ENCODE results near the gene MN1. TPM values are rescaled to one million over a fixed set of nuclear protein-coding genes. Genes with fewer than 3 reads are reported as not detected.

The MN1 gene
- polyA plus RNA-seq, 3 donors = 0.06 to 0.38 (median 0.29) TPM

DNA sequence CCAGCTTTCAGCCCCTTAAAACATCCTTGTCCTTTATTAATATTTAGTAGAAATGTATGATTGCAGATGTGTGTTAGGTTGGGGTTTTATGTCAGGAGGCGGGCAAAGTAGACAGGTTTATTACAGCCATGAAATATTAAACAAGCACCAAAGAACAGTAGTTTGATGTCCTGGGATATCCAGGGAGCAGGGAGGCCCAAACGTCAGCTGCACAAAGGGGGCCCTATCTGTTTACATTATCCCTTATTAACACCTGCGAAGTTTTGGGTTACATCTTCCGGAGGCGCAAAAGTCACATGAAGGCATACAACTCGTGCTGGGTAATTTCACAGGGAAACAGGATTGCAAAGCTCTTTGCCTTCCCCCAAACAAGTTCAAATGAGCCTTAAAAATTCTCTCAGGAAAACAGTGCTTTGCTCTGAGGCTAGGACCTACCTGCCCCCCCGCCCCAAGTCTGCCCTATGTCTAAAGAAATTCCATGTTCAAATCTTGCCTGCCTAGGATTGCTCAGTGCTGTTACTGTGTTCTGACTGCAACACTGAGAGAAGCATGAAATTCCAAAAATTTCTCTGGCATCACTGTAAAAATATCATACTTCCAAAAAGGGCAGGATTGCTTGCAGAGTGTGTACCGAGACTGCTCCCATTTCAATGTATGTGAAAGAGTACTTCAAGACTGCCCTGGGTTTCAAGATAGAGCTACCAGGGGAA is 8.9 kb downstream of the MN1 start:
- peaks cover 4 to 7% (median 5%) of the 10 kb centered on the region in 3 donors for H3K27me3 Mint-ChIP-seq (ENCODE audit: low read depth in 3 of 3)
- no peak overlapping the region for H3K4me2 ChIP-seq (replicated peaks; ENCODE audit: extremely low read depth, low read length, poor library complexity, severe bottlenecking)
- no peak for DNase-seq
- H3K4me3 Mint-ChIP-seq = no peak overlapping the region
- H3K27ac Mint-ChIP-seq = no peak overlapping the region
- intact Hi-C loops (cut with micrococcal nuclease) = no loop called here
- TF ChIP-seq, protein P1, sequence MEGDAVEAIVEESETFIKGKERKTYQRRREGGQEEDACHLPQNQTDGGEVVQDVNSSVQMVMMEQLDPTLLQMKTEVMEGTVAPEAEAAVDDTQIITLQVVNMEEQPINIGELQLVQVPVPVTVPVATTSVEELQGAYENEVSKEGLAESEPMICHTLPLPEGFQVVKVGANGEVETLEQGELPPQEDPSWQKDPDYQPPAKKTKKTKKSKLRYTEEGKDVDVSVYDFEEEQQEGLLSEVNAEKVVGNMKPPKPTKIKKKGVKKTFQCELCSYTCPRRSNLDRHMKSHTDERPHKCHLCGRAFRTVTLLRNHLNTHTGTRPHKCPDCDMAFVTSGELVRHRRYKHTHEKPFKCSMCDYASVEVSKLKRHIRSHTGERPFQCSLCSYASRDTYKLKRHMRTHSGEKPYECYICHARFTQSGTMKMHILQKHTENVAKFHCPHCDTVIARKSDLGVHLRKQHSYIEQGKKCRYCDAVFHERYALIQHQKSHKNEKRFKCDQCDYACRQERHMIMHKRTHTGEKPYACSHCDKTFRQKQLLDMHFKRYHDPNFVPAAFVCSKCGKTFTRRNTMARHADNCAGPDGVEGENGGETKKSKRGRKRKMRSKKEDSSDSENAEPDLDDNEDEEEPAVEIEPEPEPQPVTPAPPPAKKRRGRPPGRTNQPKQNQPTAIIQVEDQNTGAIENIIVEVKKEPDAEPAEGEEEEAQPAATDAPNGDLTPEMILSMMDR (IDR thresholded peaks at IDR 0.05) = no peak
- H3K79me2 ChIP-seq (ENCODE audit: insufficient read depth, low read length) = no peaks in the 10 kb centered on the region
- 98% methylated on average over 5 of the region's 8 CpGs for WGBS (ENCODE audit: insufficient coverage)
- H3K4me3 ChIP-seq (replicated peaks in 1 of 3; ENCODE audit: low read depth in 2 of 3, low read length in 3 of 3) = no peak overlapping the region
- no peaks in the 10 kb centered on the region for H3K4me1 Mint-ChIP-seq
- no peaks in the 10 kb centered on the region for H3K9me3 ChIP-seq (replicated peaks in 1 of 2; ENCODE audit: control insufficient read depth in 1 of 2, insufficient read depth in 1 of 2, low read length in 2 of 2)
- H3K4me1 ChIP-seq (ENCODE audit: control insufficient read depth in 1 of 2, insufficient read depth in 2 of 2, low read length in 2 of 2) = no peaks in the 10 kb centered on the region
- H3K27me3 ChIP-seq (ENCODE audit: control insufficient read depth in 2 of 2, insufficient read depth in 2 of 2, low read length in 2 of 2) = no peaks in the 10 kb centered on the region
- peaks cover 0 to 6% (median 0%) of the 10 kb centered on the region in 7 donors for H3K9me3 Mint-ChIP-seq
- no peak overlapping the region for H3K27ac ChIP-seq (ENCODE audit: low read depth in 1 of 2, low read length in 2 of 2)
- H3K9ac ChIP-seq (ENCODE audit: insufficient read depth, low read length, poor library complexity, severe bottlenecking) = no peak overlapping the region
- H3K36me3 Mint-ChIP-seq = no peaks in the 10 kb centered on the region
- H4K20me1 ChIP-seq (ENCODE audit: insufficient read depth, low read length) = no peaks in the 10 kb centered on the region
- H3K36me3 ChIP-seq (replicated peaks in 1 of 2; ENCODE audit: control insufficient read depth in 1 of 2, insufficient read depth in 2 of 2, low read length in 2 of 2) = no peaks in the 10 kb centered on the region
- no peak overlapping the region for H2AFZ ChIP-seq (ENCODE audit: insufficient read depth, low read depth, low read length, poor library complexity, severe bottlenecking)

DNA sequence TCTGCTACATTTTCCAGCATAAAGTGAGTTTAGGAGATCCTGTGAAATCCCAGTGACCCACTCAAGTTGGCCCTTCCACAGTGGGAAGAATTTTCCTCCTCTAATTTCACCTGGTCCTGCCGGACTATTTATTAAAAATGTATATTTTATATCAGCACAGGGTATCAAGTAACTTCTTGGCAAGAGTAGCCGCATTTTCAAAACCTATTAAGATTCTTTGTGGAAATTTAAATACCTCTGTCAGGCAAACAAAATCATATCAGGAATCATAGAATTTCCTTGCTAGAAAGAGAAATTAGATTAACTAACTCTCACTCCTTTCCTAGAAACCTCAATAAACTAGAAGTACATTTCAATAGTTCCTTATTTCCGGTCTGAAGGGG is 9.7 kb downstream of the MN1 start:
- no peaks in the 10 kb centered on the region for H4K20me1 ChIP-seq (ENCODE audit: insufficient read depth, low read length)
- Mint-ChIP-seq H3K27me3 (ENCODE audit: low read depth in 3 of 3) (peaks cover 4 to 7% (median 5%) of the 10 kb centered on the region in 3 donors), H3K9me3 (peaks cover 0 to 5% (median 0%) of the 10 kb centered on the region in 7 donors), H3K27ac (no peak overlapping the region), H3K4me3 (no peak overlapping the region), H3K36me3 (no peaks in the 10 kb centered on the region), H3K4me1 (no peaks in the 10 kb centered on the region)
- TF ChIP-seq, protein P1 (IDR thresholded peaks at IDR 0.05) = no peak
- H3K4me2 ChIP-seq (replicated peaks; ENCODE audit: extremely low read depth, low read length, poor library complexity, severe bottlenecking) = no peak overlapping the region
- no CpG with 5 or more reads among the region's 3 CpGs for WGBS (ENCODE audit: insufficient coverage)
- intact Hi-C loops (cut with micrococcal nuclease) = no loop called here
- H2AFZ ChIP-seq (ENCODE audit: insufficient read depth, low read depth, low read length, poor library complexity, severe bottlenecking) = no peak overlapping the region
- H3K27ac ChIP-seq (ENCODE audit: low read depth in 1 of 2, low read length in 2 of 2) = no peak overlapping the region
- H3K27me3 ChIP-seq (ENCODE audit: control insufficient read depth in 2 of 2, insufficient read depth in 2 of 2, low read length in 2 of 2) = no peaks in the 10 kb centered on the region
- H3K4me3 ChIP-seq (replicated peaks in 1 of 3; ENCODE audit: low read depth in 2 of 3, low read length in 3 of 3) = no peak overlapping the region
- no peaks in the 10 kb centered on the region for H3K36me3 ChIP-seq (replicated peaks in 1 of 2; ENCODE audit: control insufficient read depth in 1 of 2, insufficient read depth in 2 of 2, low read length in 2 of 2)
- H3K4me1 ChIP-seq (ENCODE audit: control insufficient read depth in 1 of 2, insufficient read depth in 2 of 2, low read length in 2 of 2) = no peaks in the 10 kb centered on the region
- H3K79me2 ChIP-seq (ENCODE audit: insufficient read depth, low read length) = no peaks in the 10 kb centered on the region
- no peak for DNase-seq
- no peaks in the 10 kb centered on the region for H3K9me3 ChIP-seq (replicated peaks in 1 of 2; ENCODE audit: control insufficient read depth in 1 of 2, insufficient read depth in 1 of 2, low read length in 2 of 2)
- H3K9ac ChIP-seq (ENCODE audit: insufficient read depth, low read length, poor library complexity, severe bottlenecking) = no peak overlapping the region

Data from CD14-positive monocyte (primary cell).